Heart right ventricle (tissue), 16 donors: ENCODE measurements around the gene MPP1. TPM values are rescaled to one million over a fixed set of nuclear protein-coding genes. Genes with fewer than 3 reads are reported as not detected.

Experiments used
- ATAC-seq, 8 donors: fragments of 200-7000 bp; cut with Tn5 transposase; one replicate each; pipeline ENCODE4 v1.9.1; 2020; ENCODE audit warnings: mild to moderate bottlenecking in 8 of 8, moderate library complexity in 8 of 8, moderate number of reproducible peaks in 1 of 8
- DNase-seq, 2 donors: peaks; one replicate each; pipeline ENCODE4 v3.0.0-alpha.2; 2020
- H3K27ac ChIP-seq, 10 donors: fragments of 200-600 bp; sonication (generic) in 2 of 10; one replicate each; pipeline versions ENCODE4 v1.5.0 to v1.8.0; 2020 to 2022; ENCODE audit warnings: mild to moderate bottlenecking in 3 of 10
- H3K27me3 ChIP-seq, 7 donors: fragments of 200-600 bp; one replicate each; pipeline ENCODE4 v1.8.0; 2021 to 2022; ENCODE audit warnings: mild to moderate bottlenecking in 2 of 7
- H3K36me3 ChIP-seq, 9 donors: fragments of 200-600 bp; sonication (generic) in 1 of 9; one replicate each; pipeline versions ENCODE4 v1.5.0 to v1.8.0; 2020 to 2022; ENCODE audit warnings: mild to moderate bottlenecking in 2 of 9
- H3K4me1 ChIP-seq, 9 donors: fragments of 200-600 bp; sonication (generic) in 1 of 9; one replicate each; pipeline versions ENCODE4 v1.5.0 to v1.8.0; 2020 to 2022; ENCODE audit warnings: mild to moderate bottlenecking in 4 of 9
- H3K4me3 ChIP-seq, 10 donors: fragments of 200-600 bp; sonication (generic) in 2 of 10; one replicate each; pipeline versions ENCODE4 v1.5.0 to v1.8.0; 2020 to 2022; ENCODE audit warnings: mild to moderate bottlenecking in 7 of 10, moderate library complexity in 2 of 10
- H3K9me3 ChIP-seq, 11 donors: fragments of 200-600 bp in 10 of 11; sonication (generic) in 2 of 11; one replicate each; pipeline versions ENCODE4 v1.5.0 to v1.8.0; 2013 to 2022; ENCODE audit warnings: mild to moderate bottlenecking in 2 of 11, control low read depth in 1 of 11, moderate library complexity in 1 of 11
- WGBS, 2 donors: extraction: QIAGEN DNeasy Blood & Tissue Kit; methylation state at CpG; one replicate each; pipeline ENCODE4 v1.1.7; 2013; ENCODE audit warnings: inconsistent platforms in 1 of 2; 5-methylcytosine and 5-hydroxymethylcytosine counted together
- intact Hi-C, 10 donors: fragments of 100-400 bp; cut with DNase I; formaldehyde crosslinking; loops; one replicate each; pipeline versions ENCODE4 v1.11.1 to v1.14.2; 2022
- long read RNA-seq, 3 donors: library from polyadenylated mRNA; unstranded; transcript quantifications; one replicate each; pipeline ENCODE4 v2.0.0, GENCODE V29; 2020 to 2021
- polyA plus RNA-seq, 2 donors: library from polyadenylated mRNA; stranded (reverse); fragments of 200-250 nt; gene quantifications; one replicate each; pipeline ENCODE4 v1.2.3, GENCODE V29; 2013
- total RNA-seq, 10 donors: library from RNA; stranded (reverse); fragmentation: NEBNext Ultra II Directional in 3 of 10; extraction: Animal tissue kit (Norgen Biotek cat#: 25700) in 3 of 10; gene quantifications; one replicate each; pipeline versions ENCODE4 v1.2.1 to v1.2.4, GENCODE V29; 2021 to 2023
- TF ChIP-seq, protein P1 (sequence below), 9 donors: fragments of 200-600 bp; sonication (generic) in 2 of 9; IDR thresholded peaks; one replicate each; pipeline versions ENCODE4 v1.5.0 to v1.8.0; 2021 to 2022; ENCODE audit warnings: antibody characterized with exemption in 9 of 9, mild to moderate bottlenecking in 5 of 9, moderate library complexity in 1 of 9
- donor health status: Arrhythmogenic right ventricular cardiomyopathy.
- donor health status: ischemic (EF 13 %, LVEDD 7.1; RV severe dilation, severe dysfunction).
- donor health status: healthy with polysubstance abuse.
- donor health status: DM: no; HTN: yes; CAD: no.
- donor health status: DM: no; HTN: no; CAD: no.
- donor health status: ischemic (EF 25% LVEDD 6.9; RV normal size, moderate dysfunction).
- donor health status: ischemic (EF 25% LVEDD 5.7; RV mildly dilated, moderate dysfunction).
- donor health status: healthy.
- donor health status: DM: yes; HTN: yes; CAD: no.
- donor health status: Ischemic cardiomyopathy.
- donor health status: ischemic (EF 35%, LVEDD 5.7; RV mildly dilated, moderate dysfunction).
- donor health status: nonischemic (EF 11% LVEDD 7.7; RV severe dilation, severe dysfunction).
- donor health status: DM: yes; HTN: yes; CAD: no.
- donor health status: PGD.
- donor health status: ischemic (EF 29% LVEDD 5.4; RV normal size, mild dysfunction).
- donor health status: nonischemic (EF 23%, LVEDD 6.1; RV moderate dilation, normal function).

MPP1 gene
- total RNA-seq: 10 to 100 TPM; 31.8 to 50.6 (median 40.3) TPM
- polyA plus RNA-seq: 10 to 100 TPM; 18.4 to 20.8 TPM
- long read RNA-seq, donor 1, transcript MPP1-202 (12 exons, 2,042 nt): major isoform, 32 of 43 reads
- long read RNA-seq, donor 1, partial matches to known transcripts: 4 of 43 reads
- long read RNA-seq, donor 1, other reads (novel, unspliced or antisense): 5 of 43 reads
- long read RNA-seq, donor 2, transcript MPP1-202 (12 exons, 2,042 nt): major isoform, 43 of 54 reads
- long read RNA-seq, donor 2, partial matches to known transcripts: 3 of 54 reads
- long read RNA-seq, donor 2, other reads (novel, unspliced or antisense): 7 of 54 reads
- long read RNA-seq, donor 3, transcript MPP1-202 (12 exons, 2,042 nt): major isoform, 128 of 145 reads
- long read RNA-seq, donor 3, partial matches to known transcripts: 9 of 145 reads
- long read RNA-seq, donor 3, other reads (novel, unspliced or antisense): 4 of 145 reads

DNA sequence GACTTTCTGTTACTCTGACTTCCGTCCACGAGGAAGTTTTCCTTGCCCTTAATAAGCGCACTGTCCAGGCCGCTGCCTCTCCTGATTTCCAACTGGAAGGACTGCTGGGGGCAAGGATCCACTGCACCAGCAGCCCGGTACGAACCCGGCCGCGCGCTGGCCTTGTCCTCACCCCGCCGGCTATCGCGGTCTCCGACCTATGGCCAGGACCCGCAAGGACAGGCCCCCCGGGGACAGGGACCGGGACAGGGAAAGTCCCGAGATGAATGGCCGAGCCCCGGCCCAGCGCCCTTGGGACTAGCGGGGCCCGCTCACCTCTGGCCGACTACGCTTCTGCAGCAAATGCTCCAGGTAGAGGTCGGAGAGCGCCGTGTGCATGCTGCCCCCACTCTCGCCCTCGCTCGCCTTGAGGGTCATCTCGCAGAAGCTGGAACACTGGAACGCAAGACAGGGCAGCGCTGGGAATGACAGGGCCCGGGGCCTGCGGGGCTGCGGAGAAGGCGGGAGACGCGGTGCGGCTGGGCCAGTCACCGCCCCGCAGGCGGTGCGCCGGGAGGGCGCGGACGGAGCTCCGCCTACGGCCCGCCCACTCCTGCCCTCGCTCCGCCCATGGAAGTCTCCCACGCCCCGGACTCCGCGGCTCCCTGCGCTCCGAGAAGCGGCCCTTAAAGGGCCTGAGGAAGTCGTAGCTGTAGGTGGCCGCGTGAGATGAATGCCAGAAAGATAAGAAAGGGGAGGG, at the start of gene MPP1:
MPP1 (minus strand) TSS at position 529 of the 739 bp plus-strand sequence; CDS start at position 417, 112 bp downstream.
- H3K4me1 ChIP-seq: peaks cover 0 to 23% (median 9%) of the 10 kb centered on the region in 9 donors
- intact Hi-C loops: loop anchor here in 1 of 10 donors (2.0 kb wide), 1 partner anchor 42 kb away; the partner anchor contains the start of gene DKC1
- WGBS, 2 donors: 0 to 1% methylated on average over 44 to 63 of the region's 65 CpGs
- TF ChIP-seq, protein P1, sequence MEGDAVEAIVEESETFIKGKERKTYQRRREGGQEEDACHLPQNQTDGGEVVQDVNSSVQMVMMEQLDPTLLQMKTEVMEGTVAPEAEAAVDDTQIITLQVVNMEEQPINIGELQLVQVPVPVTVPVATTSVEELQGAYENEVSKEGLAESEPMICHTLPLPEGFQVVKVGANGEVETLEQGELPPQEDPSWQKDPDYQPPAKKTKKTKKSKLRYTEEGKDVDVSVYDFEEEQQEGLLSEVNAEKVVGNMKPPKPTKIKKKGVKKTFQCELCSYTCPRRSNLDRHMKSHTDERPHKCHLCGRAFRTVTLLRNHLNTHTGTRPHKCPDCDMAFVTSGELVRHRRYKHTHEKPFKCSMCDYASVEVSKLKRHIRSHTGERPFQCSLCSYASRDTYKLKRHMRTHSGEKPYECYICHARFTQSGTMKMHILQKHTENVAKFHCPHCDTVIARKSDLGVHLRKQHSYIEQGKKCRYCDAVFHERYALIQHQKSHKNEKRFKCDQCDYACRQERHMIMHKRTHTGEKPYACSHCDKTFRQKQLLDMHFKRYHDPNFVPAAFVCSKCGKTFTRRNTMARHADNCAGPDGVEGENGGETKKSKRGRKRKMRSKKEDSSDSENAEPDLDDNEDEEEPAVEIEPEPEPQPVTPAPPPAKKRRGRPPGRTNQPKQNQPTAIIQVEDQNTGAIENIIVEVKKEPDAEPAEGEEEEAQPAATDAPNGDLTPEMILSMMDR (IDR thresholded peaks at IDR 0.05): no peak
- H3K27me3 ChIP-seq: no peaks in the 10 kb centered on the region
- no peaks in the 10 kb centered on the region for H3K9me3 ChIP-seq
- H3K27ac ChIP-seq: peak within 1 kb of the TSS; percentile 35 to 88 (median 76)
- no peaks in the 10 kb centered on the region for H3K36me3 ChIP-seq
- DNase-seq (peak; percentile 69 to 82), ATAC-seq (peak; percentile 98 to 99 (median 99))
- H3K4me3 ChIP-seq: peak within 1 kb of the TSS; percentile 44 to 86 (median 74)

DNA sequence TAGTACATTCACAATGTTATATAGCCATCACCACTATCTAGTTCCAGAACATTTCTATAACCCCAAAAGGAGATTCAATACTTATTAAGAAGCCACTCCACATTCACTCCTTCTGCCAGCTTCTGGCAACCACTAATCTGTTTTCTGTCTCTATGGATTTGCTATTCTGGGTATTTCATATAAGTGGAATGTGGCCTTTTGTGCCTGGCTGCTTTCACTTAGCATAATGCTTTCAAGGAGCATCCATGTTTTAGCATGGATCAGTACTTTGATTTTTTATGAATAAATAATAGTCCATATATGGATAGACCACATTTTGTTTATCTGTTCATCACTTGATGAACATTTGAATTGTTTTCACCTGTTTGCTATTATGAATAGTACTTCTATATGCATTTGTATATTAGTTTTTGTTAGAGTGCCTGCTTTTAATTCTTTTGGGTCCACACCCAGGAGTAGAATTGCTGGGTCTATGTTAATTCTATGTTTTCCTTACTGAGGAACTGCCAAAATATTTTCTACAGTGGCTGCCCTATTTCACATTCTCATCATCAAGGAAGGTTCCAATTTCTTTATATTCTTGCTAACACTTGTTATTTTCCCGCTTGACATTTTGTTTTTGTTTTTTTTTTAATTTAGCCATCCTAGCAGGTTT, 45.8 kb upstream of the MPP1 start:
- Histone ChIP-seq H3K4me3 (no peak overlapping the region), H3K36me3 (peaks cover 0 to 45% (median 0%) of the 10 kb centered on the region in 9 donors), H3K27ac (no peak overlapping the region), H3K4me1 (no peaks in the 10 kb centered on the region), H3K9me3 (peaks cover 0 to 3% (median 0%) of the 10 kb centered on the region in 11 donors), H3K27me3 (no peaks in the 10 kb centered on the region)
- ATAC-seq: no peak
- TF ChIP-seq, protein P1 (IDR thresholded peaks at IDR 0.05): no peak
- intact Hi-C loops: loop anchor here in 1 of 10 donors (10.0 kb wide), 1 partner anchor 54 kb away; no protein-coding TSS in a partner anchor
- DNase-seq: no peak
- 100% methylated on average over 1 of the region's 1 CpG for WGBS, 2 donors

DNA sequence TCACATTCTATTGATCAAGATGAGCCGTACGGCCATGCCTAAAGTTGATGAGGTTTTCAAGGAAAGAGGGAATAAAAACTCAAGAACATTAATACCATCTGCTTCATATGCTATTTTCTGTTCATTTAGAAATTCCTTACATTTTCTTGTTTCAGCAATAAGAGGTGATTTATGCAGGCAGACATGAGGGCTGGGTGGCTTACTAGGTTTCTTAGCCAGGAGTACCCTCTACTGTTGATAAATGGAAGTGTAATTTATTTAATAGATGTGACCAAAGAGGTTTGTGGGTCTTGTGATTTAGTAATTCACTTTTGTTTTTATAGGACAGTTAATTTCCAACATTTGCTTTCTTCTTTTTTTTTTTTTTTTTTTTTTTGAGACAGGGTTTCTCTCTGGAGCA, 35.6 kb upstream of the MPP1 start:
- intact Hi-C loops: loop anchor here in 1 of 10 donors (10.0 kb wide), 1 partner anchor 1186 kb away; no protein-coding TSS in a partner anchor
- no peak overlapping the region for H3K27ac ChIP-seq
- H3K9me3 ChIP-seq: no peaks in the 10 kb centered on the region
- peaks cover 0 to 15% (median 0%) of the 10 kb centered on the region in 9 donors for H3K36me3 ChIP-seq
- no peak overlapping the region for H3K4me3 ChIP-seq
- H3K4me1 ChIP-seq: no peaks in the 10 kb centered on the region
- TF ChIP-seq, protein P1 (IDR thresholded peaks at IDR 0.05): peak in 7 of 9 donors; percentile 33 to 57 (median 49)
- H3K27me3 ChIP-seq: no peaks in the 10 kb centered on the region
- no peak for DNase-seq
- no peak for ATAC-seq
- WGBS, 2 donors: 93 to 98% methylated on average over 2 of the region's 2 CpGs

DNA sequence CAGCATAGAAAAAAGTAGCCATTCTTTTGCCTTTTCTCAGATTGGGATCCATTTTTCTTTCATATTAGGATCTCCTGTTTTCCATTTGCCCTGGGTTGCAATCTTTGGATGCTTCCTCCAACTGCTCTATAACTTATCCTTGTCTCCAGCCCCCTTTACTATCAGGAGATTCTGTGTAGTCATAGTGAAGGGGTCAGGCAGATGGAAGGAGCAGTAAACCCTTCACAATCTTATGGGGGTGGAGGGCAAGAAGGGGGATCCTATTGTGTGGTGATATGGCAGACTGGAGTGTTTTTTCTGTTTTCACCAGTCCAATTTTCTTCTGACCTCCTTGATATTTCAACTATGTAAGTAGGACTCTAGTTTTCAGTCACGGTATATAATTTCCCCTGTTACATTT, 30.9 kb upstream of the MPP1 start:
- peaks cover 0 to 15% (median 0%) of the 10 kb centered on the region in 9 donors for H3K36me3 ChIP-seq
- TF ChIP-seq, protein P1 (IDR thresholded peaks at IDR 0.05): no peak
- intact Hi-C loops: no loop called here
- ATAC-seq (no peak), DNase-seq (no peak)
- WGBS, 2 donors: 74 to 89% methylated on average over 1 of the region's 1 CpG
- no peak overlapping the region for H3K4me3 ChIP-seq
- no peaks in the 10 kb centered on the region for H3K4me1 ChIP-seq
- H3K27ac ChIP-seq: no peak overlapping the region
- H3K9me3 ChIP-seq: no peaks in the 10 kb centered on the region
- peaks cover 0 to 4% (median 0%) of the 10 kb centered on the region in 7 donors for H3K27me3 ChIP-seq
